Glomerular endothelial cell (primary cell): Measurements from ENCODE around the gene TTYH3. TPM values are rescaled to one million over a fixed set of nuclear protein-coding genes. Genes with fewer than 3 reads are reported as not detected.
"Not testable (repeated sequence)": the region's sequence is repeated elsewhere in the genome, so short reads cannot be mapped to it uniquely, and the experiment has no call there.

Experiments used
- DNase-seq: peaks from one replicate; pipeline ENCODE4 v3.0.0-alpha.2; 2011; ENCODE audit warnings: low read depth, low spot score; ENCODE audit errors: extremely low read depth
- total RNA-seq: library from RNA; depleted of rRNA; stranded (reverse); fragments of >200 nt; gene quantifications from 2 replicates; pipeline ENCODE4 v1.2.3, GENCODE V29; 2015

The TTYH3 gene
- total RNA-seq, 1 donor from 2014 or later = 321 TPM

DNA sequence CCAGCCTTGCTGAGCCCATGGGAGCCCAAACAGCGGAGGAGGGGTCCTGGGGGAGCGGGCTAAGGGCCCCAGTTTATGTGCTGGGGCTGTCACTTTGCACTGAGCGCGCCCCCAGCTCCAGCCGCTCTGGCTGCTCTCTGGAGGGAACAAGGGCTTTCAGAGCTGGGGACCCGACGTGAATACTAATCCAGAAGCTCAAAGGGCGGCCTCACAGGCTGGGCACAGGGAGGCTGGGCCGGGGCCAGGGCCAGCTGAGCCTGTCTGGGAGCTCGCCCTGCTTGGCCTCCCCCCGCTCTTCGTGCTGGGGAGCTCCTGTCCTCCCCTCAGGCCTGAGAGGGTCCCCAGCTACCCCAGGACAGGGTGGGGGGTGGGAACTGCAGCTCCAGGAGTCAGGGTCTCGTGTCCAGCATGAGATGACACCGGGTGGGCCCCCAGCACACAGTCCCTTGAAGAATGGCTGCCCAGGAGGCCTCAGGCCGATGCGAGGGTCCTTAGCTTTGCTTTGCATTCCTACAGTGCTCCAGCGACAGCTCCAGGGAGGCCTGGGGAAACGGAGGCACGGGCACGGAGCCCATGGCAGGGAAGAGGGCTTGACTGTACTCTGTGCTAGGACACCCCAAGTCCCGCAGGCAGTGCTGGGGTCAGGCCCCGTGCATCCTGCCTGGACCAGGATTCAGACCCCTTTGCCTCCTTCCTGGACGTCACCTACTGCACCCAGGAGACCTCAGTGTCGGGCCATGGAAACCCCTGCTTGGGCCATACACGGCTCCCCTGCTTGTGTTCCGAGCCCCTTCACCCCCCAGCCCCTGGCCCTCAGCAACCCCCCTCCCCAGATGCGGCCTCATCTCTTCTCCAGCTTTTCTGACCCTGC, 50.4 kb downstream of the TTYH3 start:
- DNase-seq = no peak

DNA sequence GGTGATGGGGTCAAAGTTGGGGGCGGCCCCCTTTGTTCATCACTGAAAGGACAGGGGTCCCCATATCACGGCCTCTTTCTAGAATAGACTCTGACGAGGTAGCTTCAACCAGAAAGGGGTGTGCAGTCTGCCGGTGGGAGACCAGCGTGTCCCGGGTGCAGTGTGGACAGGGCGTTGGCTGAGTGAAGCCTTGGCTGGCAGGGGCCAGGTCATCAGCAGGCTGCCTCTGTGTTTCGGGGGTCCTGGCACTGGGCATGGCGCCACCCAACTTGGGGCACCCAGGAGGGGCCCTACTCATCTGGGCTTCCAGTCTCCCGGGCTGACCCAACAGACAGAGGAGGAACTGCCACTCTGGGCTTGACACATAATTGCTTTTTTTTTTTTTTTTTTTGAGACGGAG, 52.7 kb downstream of the TTYH3 start:
- no peak for DNase-seq

GRCh38 chr7:2686101-2686500, 54.3 kb downstream of the TTYH3 start:
- no peak for DNase-seq

GRCh38 chr7:2687338-2687869, 55.6 kb downstream of the TTYH3 start:
- no peak for DNase-seq

- DNase-seq = no peak
These were observed 56.1 kb downstream of the TTYH3 start, which contains the start of gene AMZ1 for GRCh38 chr7:2687881-2688318. AMZ1 (plus strand) TSS chr7:2688202; CDS start chr7:2700452, 12,250 bp downstream.

DNA sequence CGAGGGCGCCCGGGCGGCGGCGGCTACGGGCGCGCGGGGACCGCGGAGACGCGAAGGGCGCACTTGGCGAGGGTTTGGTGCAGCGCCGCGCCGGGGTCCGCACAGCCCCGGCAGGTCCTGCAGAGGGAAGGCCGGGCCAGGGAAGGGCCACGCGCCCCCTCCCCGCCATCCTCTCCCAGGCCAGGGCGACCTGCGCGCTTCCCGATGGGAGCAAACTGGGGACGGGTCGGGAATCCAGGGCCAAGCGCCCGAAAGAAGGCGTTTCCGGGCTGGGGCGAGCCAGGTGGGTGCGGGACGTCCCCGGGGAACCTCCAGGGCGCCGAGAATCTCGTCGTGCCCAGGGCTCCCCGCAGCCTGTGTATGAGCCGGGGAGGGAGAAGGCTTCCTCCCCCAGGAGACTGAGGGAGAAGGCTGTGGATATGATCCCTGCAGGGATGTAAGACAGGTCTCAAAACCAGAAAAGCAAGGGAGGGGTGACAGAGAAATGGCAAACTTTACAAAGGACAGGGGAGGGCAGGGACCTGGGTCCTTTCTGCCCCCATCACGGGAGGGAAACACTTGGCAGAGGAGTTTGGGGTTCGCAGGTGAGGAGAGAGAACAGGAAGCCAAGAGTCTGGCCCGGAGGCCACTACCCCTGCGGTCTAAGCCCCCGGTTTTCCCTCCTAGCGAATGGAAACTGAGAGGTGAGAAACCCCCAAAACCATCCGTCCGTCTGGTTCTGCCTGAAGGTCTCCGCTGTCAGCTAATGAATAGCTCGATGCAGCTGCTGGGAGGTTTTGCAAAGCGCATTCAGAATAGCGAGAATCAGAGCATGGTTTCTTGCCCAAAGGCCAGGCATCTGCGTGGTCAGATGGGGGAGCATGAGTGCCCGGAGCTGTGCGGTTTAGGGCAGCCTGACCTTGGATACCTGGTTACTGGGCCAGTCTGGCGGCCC, 56.9 kb downstream of the TTYH3 start:
- no peak for DNase-seq

- DNase-seq = no peak
These were observed 57.6 kb downstream of the TTYH3 start for GRCh38 chr7:2689343-2689847.

- no peak for DNase-seq
These were observed 58.3 kb downstream of the TTYH3 start for GRCh38 chr7:2689951-2690705.

DNA sequence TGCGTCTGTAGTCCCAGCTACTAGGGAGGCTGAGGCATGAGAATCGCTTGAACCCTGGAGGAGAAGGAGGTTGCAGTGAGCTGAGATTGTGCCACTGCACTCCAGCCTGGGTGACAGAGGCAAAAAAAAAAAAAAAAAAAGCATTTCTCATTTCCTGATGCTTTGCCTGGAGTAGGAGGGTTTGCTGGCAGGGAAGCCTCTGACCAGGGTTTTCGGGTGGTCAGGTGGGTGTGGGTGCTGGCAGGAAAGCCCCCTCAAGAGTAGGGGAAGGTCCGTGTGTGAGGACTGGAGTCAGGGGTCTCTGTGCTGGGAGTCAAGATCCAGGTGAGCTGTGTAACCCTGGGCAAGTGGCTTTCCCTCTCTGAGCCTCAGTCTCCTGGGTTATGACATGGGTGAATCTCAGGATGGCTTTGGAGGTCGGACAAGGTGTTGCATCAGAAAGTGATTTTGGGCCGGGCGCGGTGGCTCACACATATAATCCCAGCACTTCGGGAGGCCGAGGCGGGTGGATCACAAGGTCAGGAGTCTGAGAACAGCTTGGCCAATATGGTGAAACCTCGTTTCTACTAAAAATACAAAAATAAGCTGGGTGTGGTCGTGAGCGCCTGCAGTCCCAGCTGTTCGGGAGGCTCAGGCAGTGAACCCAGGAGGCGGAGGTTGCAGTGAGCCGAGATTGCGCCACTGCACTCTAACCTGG, 59.4 kb downstream of the TTYH3 start:
- no peak for DNase-seq

DNA sequence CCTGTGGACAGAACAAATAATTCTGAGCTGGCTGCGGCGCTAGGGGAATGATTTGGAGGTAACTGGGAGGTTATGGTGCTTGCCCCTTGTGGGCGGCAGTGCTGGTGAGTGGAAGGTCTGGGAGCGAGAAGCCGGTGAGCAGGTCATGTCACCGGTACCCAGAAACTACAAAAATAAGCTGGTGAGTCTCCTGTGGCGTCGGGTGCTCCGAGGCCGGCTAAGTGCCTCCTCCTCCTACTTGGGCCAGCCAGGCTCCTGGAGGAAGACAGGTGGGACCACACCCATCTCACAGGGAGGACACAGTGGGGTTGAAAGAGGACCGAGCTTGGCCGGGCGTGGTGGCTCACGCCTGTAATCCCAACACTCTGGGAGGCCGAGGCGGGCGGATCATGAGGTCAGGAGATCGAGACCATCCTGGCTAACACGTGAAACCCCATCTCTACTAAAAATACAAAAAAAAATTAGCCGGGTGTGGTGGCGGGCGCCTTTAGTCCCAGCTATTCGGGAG, 60.2 kb downstream of the TTYH3 start:
- DNase-seq = not testable (repeated sequence)

GRCh38 chr7:2692543-2692942, 60.8 kb downstream of the TTYH3 start:
- DNase-seq = no peak

- DNase-seq = not testable (repeated sequence)
These were observed 61.8 kb downstream of the TTYH3 start for GRCh38 chr7:2693420-2694121.

DNA sequence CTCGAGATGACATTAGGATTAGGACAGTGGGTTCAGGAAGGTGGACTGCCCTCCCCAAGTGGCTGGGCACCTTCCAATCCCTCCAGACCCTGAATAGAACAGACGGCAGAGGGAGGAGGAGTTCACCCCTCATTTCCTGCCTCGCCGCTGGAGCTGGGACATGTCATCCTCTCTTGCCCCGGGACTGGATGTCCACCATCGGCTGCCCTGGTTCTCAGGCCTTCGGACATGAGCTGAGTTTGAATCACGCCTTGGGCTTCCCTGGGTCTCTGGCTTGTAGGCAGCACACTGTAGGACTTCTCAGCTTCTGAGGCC, 62.3 kb downstream of the TTYH3 start:
- DNase-seq = not testable (repeated sequence)

DNA sequence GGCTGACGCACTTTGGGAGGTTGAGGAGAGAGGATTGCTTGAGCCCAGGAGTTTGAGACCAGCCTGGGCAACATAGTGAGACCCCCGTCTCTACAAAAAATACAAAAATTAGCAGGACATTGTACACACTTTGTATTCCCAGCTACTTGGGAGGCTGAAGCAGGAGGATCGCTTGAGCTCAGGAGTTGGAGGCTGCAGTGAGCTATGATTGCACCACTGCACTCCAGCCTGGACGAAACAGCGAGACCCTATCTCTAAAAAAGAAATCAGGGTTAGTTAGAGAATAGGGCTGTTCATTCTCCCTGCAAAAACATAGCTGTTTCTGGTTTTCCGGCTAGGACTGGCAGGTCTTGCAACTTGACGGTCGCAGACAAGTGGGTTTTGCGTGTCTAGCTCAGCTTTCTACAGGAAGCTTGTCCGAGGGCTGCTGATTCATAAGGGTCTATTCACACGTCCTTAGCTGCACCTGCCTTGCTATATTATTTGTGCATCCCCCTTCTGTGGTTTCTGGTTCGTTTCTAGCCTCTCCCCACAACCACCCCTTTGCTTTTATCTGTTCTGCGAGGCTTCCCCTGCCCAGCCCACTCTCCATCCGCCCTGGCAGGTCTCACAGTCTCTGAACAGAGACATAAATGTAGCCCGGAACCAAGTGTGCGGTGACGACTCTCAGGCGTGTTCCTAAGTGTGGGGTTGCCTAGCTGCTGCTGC, 66.9 kb downstream of the TTYH3 start:
- no peak for DNase-seq

GRCh38 chr7:2699289-2699620, 67.5 kb downstream of the TTYH3 start:
- no peak for DNase-seq

GRCh38 chr7:2700141-2700850, 68.5 kb downstream of the TTYH3 start:
- DNase-seq = no peak

- DNase-seq = no peak
These were observed 69.6 kb downstream of the TTYH3 start for GRCh38 chr7:2701424-2701823.
